ENCODE measurements around the gene ACP5.

ACP5 gene

DNA sequence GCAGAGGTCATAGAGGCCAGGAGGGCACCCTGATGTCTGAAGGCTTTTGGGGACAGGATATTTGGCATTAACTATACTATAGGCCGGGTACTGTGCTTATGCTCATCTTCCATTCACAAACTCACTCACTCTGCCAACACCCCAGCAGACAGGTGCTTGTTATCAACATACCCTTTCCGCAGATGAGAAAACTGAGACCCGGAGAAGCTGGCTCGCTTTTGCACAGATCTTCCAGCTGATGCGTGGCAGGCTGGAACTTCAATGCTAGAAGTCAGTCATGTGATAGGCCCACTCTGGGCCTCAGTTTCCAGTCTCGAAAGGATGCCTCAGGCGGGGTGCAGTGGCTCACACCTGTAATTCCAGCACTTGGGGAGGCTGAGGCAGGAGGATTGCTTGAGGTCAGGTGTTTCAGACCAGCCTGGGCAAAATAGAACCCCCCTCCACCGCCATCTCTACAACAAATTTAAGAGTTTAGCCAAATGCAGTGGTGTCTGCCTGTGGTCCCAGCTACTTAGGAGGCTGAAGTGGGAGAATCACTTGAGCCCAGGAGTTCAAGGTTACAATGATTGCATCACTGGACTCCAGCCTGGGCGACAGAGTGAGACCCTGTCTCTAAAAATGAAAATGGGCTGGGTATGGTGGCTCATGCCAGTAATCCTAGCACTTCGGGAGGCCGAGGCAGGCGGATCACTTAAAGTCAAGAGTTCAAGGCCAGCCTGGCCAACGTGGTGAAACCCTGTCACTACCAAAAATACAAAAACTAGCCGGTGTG lies 29.3 kb downstream of the ACP5 start:
- no peak for DNase-seq

DNA sequence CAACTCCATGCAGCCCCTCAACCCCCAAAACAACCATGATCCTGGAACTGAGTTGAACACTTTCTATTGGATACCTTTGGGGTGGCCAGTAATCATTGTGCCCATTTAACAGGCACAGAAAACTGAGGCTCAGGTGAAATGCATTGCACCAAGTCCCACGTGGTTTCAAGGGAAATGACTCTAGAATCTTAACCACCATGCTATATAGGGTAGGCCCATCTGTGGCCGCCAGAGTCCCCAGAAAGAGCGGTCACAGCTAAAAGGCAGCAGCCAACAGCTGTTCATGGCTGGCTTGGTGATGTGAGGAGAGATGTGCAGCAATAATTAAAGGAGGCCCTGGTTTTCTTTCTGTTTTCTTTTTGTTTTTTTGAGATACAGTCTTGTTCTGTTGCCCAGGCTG lies 36.2 kb downstream of the ACP5 start:
- no peak for DNase-seq

DNA sequence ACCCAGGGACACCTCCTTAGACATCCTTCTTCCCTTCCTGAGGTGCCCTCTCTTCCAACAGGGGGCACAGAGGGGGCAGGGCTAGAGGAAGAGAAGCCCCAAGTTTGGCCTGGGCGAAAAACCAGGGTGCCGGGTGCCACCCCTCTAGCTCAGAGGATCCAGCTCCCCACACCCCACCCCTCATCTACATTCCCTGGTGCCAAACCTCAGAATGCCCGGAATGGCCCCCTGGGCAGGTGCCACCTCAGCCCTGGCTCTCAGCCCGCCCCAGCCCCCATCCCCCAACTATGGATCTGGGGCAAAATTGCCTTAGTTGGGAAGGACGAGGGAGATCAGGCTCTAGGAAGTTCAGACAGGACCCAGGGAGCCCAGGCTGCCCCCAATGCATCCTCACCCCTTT lies 36.8 kb downstream of the ACP5 start:
- DNase-seq, result no peak

DNA sequence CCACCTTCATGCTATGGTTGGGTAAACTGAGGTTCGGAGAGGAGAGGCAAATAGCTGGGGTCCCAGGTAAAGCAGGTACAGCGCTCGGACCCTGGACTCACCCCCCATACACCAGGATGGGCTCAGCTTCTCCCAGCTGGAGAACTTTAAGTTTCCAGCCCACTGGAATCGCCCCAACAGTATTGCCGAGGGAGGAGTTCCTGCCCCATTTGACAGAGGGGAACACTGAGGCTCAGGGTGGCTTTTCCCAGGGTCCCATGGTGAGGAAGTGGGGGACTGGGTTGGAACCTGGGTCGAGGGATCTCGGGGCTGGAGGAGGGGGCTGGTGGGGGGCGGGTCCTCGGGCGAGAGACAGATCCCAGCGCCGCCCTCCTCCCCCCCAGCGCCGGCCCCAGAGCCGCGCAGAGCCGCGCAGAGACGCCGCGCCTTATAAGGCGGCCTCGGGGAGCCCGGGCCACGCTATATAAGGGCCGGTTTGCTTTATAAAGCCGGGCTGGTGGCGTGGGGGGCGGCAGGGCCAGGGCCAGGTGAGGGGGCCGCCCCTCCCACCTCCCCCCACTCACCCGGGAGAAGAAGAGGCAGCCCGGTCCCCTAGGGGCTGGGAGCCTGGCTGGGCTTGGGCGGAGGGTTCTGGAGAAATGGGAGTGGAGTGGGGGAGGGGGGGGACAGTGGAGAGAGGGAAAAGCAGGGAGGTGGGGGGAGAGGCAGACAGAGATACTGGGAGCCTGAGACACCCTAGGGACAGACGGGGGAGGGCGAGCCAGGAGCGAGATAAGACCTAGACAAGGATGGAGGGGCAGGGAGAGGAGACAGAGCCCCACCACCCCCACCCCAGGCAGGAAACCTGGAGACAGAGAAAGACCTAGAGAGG lies 37.7 kb downstream of the ACP5 start:
- no peak for DNase-seq

DNA sequence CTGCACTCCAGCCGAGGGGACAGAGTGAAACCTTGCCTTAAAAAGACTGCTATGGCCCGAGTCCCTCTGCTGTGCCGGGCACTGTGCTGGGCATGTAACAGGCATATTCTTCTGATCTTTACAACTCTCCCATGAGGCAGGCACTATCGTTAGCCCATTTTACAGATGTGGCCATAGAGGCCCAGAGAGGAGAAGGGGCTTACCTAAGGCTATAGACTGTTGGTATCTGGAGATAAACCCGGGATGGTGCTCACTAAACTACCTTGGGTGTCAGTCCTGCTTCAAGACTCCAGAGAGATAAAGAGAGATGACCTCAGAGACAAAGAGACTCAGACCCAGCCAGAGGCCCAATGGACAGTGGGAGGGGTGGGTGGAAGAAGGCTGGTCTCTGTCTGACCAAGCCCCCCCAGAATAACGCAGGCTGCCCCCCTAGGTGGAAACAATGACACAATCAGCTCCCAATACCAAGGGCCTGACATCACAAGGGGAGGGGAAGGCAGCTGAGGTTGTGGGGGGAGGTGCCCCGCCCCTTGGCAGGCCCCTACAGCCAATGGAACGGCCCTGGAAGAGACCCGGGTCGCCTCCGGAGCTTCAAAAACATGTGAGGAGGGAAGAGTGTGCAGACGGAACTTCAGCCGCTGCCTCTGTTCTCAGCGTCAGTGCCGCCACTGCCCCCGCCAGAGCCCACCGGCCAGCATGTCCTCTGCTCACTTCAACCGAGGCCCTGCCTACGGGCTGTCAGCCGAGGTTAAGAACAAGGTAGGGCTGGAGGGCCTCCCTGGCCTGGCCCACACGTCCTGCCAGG lies 39.0 kb downstream of the ACP5 start, which contains the start of gene CNN1:
Gene CNN1, plus strand, starts transcription at position 620 of the 805 bp plus-strand sequence. Its CDS starts 77 bp downstream, at position 697.
- no peak for DNase-seq

DNA sequence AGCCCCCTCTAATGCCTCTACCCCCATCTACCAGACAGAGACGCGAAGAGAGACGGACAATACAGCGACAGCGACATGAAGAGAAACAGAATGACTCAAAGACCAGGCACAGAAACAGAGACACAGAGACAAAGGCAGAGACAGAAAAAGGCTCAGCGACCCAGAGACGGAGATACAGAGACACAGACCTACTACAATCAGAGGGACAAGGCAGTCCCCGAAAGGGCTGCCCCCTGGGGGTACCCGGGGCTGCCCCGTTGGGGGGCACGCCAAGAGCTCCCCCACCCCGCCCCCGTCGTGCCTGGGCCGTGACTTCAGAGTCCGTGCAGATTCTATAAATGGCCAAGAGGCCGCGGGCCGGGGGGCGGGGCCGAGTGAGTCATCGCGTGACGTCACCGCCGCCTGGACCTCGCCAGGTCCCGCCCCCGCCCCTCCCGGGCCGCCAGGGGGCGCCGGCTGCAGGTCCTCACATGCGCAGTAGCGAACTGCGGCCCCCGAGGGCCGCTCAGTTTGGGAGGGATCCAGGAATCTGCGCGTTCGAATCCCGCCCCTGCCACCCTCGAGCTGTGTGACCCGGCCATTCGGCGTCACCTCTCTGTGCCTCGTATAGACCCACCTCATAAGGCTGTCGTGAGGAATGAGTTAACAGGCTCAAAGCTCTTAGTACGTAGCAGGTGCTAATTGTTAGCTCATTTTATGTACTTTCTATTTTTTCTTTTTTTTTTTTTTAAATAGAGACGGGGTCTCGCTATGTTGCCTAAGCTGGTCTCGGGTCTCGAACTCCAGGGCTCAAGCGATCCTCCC lies 41.5 kb downstream of the ACP5 start:
- peak; percentile 88 for DNase-seq

DNA sequence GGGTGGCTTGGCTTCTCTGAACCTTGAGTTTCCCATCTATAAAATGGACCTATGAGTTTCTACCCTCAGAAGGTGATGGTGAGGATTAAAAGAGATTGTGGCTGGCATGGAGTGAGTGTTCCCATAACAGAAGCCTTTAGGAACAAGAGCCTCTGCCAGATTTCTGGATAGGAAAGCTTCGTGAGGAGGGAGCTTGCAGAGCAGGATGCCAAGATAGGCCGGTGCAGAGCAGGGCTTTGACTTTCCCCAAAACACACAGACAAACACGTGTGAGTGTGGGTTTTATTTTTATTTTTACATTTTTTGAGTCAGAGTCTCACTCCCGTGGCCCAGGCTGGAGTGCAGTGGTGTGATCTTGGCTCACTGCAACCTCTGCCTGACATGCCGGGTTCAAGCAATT lies 42.5 kb downstream of the ACP5 start:
- DNase-seq, result no peak

DNA sequence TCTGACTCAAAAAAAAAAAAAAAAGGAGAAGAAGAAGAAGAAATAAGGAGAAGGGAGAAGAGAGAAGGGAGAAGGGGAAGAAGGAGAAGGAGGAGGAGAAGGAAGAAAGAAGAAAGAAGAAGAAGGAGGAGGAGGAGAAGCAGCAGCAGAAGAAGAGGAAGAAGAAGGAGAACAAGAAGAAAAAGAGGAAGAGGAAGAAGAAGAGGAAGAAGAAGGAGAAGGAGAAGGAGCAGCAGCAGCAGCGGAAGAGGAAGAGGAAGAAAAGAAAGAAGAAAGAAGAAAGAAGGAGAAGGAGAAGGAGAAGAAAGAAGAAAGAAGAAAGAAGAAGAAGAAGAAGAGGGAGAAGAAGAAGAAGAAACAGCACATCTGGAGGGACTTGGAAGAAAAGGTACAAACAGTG lies 42.9 kb downstream of the ACP5 start:
- DNase-seq, result no peak

DNA sequence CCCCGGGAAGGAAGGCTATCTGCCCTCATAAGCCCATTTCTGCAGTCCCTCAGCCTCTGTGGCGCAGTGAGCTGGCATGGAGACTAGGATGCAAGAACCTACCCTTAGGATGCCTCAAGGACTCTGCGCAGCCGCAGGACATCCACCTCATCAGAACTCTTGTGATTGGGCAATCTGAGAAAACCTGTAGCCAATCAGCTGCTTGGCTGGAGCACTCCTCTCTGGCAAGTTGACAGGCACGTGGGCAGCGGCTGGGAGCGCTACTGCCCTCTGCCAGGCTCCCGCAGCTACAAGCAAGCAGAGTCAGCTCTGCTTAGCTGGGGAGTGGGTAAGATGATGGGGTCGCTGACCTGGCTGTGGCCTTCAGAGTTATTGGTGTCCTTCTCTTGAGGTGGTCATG lies 47.0 kb downstream of the ACP5 start:
- peak; percentile 49 for DNase-seq

DNA sequence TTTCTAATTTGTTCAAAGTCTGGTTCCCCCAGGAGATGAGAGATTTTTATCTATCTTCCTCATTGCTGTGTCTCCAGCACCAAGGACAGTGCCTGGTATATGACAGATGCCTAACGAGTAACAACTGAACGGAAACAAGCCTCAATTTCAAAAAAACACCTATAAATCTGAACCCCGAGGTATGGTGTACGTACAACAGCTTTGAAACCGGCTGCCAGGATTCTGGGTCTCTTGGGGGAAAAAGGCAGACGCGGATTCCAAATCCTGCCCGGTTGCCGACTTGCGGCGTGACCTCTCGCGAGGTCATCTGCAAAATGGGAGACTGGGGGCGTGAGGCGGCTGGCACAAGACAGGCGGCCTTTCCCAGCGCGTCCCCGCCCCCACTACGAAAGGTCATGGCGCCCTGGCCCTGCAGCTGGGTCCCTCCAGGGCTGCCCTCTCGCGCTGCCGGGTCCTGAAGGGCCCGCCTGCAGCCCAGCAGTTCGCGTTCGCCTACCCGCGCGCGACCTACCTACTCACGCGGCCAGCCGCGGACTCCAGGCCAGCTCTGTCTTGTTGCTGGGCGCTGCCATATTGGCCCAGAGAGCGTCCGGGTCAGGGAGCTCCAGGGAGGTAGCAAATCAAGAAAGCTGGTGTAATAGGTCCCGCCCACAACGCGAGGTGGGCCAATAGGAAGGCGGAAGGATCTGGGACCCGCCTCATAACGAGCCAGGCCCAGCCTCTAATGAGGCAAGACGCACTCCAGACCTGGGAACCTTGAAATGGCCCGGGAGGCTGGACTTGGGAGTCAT lies 48.7 kb downstream of the ACP5 start, which contains the start of gene ECSIT:
Gene ECSIT, minus strand, starts transcription at position 584 of the 791 bp plus-strand sequence. CDS start 9,964 bp downstream, outside the sequence.
- DNase-seq, result peak; percentile 93
